SK-N-SH (cell line): ENCODE data around the gene FAM200C. TPM values are rescaled to one million over a fixed set of nuclear protein-coding genes. Genes with fewer than 3 reads are reported as not detected.

Source experiments
- ELF1 ChIP-seq: IDR thresholded peaks from 2 replicates; pipeline ENCODE4 v1.4.0; 2012
- EP300 ChIP-seq, 2 experiments: IDR thresholded peaks; 2 replicates each; pipeline versions ENCODE4 v1.4.0 to v1.6.1; 2012; ENCODE audit warnings: borderline replicate concordance in 1 of 2, low read depth in 1 of 2, low read length in 1 of 2
- EZH2phosphoT487 ChIP-seq: fragments of 200-600 bp; sonication (generic); IDR thresholded peaks from 2 replicates; pipeline ENCODE4 v1.6.1; 2017; ENCODE audit warnings: low read depth, mixed run types, mild to moderate bottlenecking, antibody characterized with exemption, moderate library complexity, borderline replicate concordance
- FOSL2 ChIP-seq: IDR thresholded peaks from 2 replicates; pipeline ENCODE4 v1.4.0; 2012; ENCODE audit warnings: low read depth, mild to moderate bottlenecking, moderate library complexity, borderline replicate concordance
- FOXM1 ChIP-seq: IDR thresholded peaks from 2 replicates; pipeline ENCODE4 v1.4.0; 2012; ENCODE audit warnings: low read depth, mild to moderate bottlenecking
- JUND ChIP-seq: IDR thresholded peaks from 2 replicates; pipeline ENCODE4 v1.4.0; 2012
- MXI1 ChIP-seq: IDR thresholded peaks from 2 replicates; pipeline ENCODE4 v1.6.1; 2012; ENCODE audit warnings: mild to moderate bottlenecking, low read depth, low read length, improper control_type of control experiment
- NFIC ChIP-seq: IDR thresholded peaks from 2 replicates; pipeline ENCODE4 v1.4.0; 2012; ENCODE audit warnings: borderline replicate concordance
- NRF1 ChIP-seq: IDR thresholded peaks from 2 replicates; pipeline ENCODE4 v1.6.1; 2012; ENCODE audit warnings: low read depth, mild to moderate bottlenecking, low read length
- POLR2AphosphoS5 ChIP-seq: IDR thresholded peaks from 2 replicates; pipeline ENCODE4 v1.6.1; 2012; ENCODE audit warnings: low read depth, low read length
- RAD21 ChIP-seq: IDR thresholded peaks from 2 replicates; pipeline ENCODE4 v1.6.1; 2012; ENCODE audit warnings: mild to moderate bottlenecking, low read length
- RCOR1 ChIP-seq: fragments of 150-350 bp; IDR thresholded peaks from 2 replicates; pipeline ENCODE4 v1.6.1; 2017; ENCODE audit warnings: antibody characterized with exemption, low read length
- RFX5 ChIP-seq: IDR thresholded peaks from 2 replicates; pipeline ENCODE4 v1.6.1; 2012; ENCODE audit warnings: mild to moderate bottlenecking, improper control_type of control experiment, low read length
- RXRA ChIP-seq: IDR thresholded peaks from 2 replicates; pipeline ENCODE4 v1.4.0; 2012; ENCODE audit warnings: low read depth, mild to moderate bottlenecking, borderline replicate concordance
- SMC3 ChIP-seq: IDR thresholded peaks from 2 replicates; pipeline ENCODE4 v1.6.1; 2012; ENCODE audit warnings: low read depth, low read length, improper control_type of control experiment
- TCF12 ChIP-seq: IDR thresholded peaks from 2 replicates; pipeline ENCODE4 v1.4.0; 2012
- TEAD4 ChIP-seq: IDR thresholded peaks from 2 replicates; pipeline ENCODE4 v1.4.0; 2012; ENCODE audit warnings: mild to moderate bottlenecking, borderline replicate concordance; ENCODE audit not compliant: insufficient read depth
- polyA plus RNA-seq, 3 experiments: library from polyadenylated mRNA; depleted of rRNA; stranded (reverse); fragments of >200 nt; gene quantifications; 2 replicates each; pipeline ENCODE4 v1.2.3, GENCODE V29; 2012
- TF ChIP-seq, protein P1 (sequence below): fragments of 200-600 bp; sonication (generic); IDR thresholded peaks from 2 replicates; pipeline ENCODE4 v1.6.1; 2017; ENCODE audit warnings: antibody characterized with exemption, mild to moderate bottlenecking, moderate library complexity
- TF ChIP-seq, protein P2 (sequence below): IDR thresholded peaks from 2 replicates; pipeline ENCODE4 v1.4.0; 2012; ENCODE audit warnings: low read depth, borderline replicate concordance
- TF ChIP-seq, protein P3 (sequence below): IDR thresholded peaks from 2 replicates; pipeline ENCODE4; 2012
- TF ChIP-seq, protein P4 (sequence below): IDR thresholded peaks from 2 replicates; pipeline ENCODE4 v1.4.0; 2012; ENCODE audit warnings: low read depth, borderline replicate concordance
- TF ChIP-seq, protein P5 (sequence below): IDR thresholded peaks from 2 replicates; pipeline ENCODE4 v1.4.0; 2012; ENCODE audit warnings: low read depth

The FAM200C gene
- polyA plus RNA-seq, 1 of the 3 experiments (the other 2 are of a cell fraction), result 1.5 TPM

DNA sequence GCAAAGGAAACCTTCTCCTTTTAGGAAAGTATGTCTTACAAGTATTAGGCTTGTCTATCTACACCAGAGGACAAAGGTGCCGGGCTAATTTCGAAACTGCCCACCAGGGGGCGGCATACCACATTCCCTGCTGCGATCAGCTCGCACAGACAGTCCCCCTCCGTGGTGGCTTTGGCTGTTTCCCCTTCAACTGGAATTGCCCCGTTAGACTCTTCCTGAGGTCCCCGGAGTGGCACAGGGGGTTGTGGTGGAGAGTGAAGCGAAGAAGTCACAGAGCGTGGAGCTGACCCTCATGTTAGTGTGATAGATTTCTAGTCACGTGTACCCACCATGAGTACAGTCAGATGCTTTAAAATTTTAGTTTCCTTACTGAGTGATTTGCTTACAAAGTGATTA is 39.3 kb upstream of the FAM200C start (continued):
- TF ChIP-seq, protein P1, sequence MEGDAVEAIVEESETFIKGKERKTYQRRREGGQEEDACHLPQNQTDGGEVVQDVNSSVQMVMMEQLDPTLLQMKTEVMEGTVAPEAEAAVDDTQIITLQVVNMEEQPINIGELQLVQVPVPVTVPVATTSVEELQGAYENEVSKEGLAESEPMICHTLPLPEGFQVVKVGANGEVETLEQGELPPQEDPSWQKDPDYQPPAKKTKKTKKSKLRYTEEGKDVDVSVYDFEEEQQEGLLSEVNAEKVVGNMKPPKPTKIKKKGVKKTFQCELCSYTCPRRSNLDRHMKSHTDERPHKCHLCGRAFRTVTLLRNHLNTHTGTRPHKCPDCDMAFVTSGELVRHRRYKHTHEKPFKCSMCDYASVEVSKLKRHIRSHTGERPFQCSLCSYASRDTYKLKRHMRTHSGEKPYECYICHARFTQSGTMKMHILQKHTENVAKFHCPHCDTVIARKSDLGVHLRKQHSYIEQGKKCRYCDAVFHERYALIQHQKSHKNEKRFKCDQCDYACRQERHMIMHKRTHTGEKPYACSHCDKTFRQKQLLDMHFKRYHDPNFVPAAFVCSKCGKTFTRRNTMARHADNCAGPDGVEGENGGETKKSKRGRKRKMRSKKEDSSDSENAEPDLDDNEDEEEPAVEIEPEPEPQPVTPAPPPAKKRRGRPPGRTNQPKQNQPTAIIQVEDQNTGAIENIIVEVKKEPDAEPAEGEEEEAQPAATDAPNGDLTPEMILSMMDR, result peak; percentile 95
- TF ChIP-seq EZH2phosphoT487, result no peak
- TF ChIP-seq POLR2AphosphoS5, result no peak
- 0 out of 2 replicates have a peak, but pooled peaks have one; percentile 40 for TF ChIP-seq RFX5
- TF ChIP-seq RCOR1, result no peak
- TF ChIP-seq NFIC, result no peak
- TF ChIP-seq, protein P2, sequence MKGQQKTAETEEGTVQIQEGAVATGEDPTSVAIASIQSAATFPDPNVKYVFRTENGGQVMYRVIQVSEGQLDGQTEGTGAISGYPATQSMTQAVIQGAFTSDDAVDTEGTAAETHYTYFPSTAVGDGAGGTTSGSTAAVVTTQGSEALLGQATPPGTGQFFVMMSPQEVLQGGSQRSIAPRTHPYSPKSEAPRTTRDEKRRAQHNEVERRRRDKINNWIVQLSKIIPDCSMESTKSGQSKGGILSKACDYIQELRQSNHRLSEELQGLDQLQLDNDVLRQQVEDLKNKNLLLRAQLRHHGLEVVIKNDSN, result peak; percentile 38; the same call in 1 of the 2 replicates
- no peak for TF ChIP-seq FOXM1
- peak; percentile 61 for TF ChIP-seq RAD21
- no peak for TF ChIP-seq ELF1
- TF ChIP-seq SMC3, result peak; percentile 64
- TF ChIP-seq RXRA, result no peak
- TF ChIP-seq MXI1, result 0 out of 2 replicates have a peak, but pooled peaks have one; percentile 16
- TF ChIP-seq FOSL2, result no peak
- TF ChIP-seq EP300 (IDR thresholded peaks at IDR 0.05; ENCODE audit: borderline replicate concordance in 1 of 2, low read depth in 1 of 2, low read length in 1 of 2), result no peak
- TF ChIP-seq, protein P3, sequence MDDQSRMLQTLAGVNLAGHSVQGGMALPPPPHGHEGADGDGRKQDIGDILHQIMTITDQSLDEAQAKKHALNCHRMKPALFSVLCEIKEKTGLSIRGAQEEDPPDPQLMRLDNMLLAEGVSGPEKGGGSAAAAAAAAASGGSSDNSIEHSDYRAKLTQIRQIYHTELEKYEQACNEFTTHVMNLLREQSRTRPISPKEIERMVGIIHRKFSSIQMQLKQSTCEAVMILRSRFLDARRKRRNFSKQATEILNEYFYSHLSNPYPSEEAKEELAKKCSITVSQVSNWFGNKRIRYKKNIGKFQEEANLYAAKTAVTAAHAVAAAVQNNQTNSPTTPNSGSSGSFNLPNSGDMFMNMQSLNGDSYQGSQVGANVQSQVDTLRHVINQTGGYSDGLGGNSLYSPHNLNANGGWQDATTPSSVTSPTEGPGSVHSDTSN, result no peak
- no peak for TF ChIP-seq NRF1
- no peak for TF ChIP-seq TCF12
- TF ChIP-seq, protein P4, sequence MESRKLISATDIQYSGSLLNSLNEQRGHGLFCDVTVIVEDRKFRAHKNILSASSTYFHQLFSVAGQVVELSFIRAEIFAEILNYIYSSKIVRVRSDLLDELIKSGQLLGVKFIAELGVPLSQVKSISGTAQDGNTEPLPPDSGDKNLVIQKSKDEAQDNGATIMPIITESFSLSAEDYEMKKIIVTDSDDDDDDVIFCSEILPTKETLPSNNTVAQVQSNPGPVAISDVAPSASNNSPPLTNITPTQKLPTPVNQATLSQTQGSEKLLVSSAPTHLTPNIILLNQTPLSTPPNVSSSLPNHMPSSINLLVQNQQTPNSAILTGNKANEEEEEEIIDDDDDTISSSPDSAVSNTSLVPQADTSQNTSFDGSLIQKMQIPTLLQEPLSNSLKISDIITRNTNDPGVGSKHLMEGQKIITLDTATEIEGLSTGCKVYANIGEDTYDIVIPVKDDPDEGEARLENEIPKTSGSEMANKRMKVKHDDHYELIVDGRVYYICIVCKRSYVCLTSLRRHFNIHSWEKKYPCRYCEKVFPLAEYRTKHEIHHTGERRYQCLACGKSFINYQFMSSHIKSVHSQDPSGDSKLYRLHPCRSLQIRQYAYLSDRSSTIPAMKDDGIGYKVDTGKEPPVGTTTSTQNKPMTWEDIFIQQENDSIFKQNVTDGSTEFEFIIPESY, result no peak
- TF ChIP-seq, protein P5, sequence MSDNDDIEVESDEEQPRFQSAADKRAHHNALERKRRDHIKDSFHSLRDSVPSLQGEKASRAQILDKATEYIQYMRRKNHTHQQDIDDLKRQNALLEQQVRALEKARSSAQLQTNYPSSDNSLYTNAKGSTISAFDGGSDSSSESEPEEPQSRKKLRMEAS, result no peak
- no peak for TF ChIP-seq TEAD4
- no peak for TF ChIP-seq JUND
